ENCODE results near the gene NUDCD2. TPM values are rescaled to one million over a fixed set of nuclear protein-coding genes. Genes with fewer than 3 reads are reported as not detected.
"Not testable (repeated sequence)": the region's sequence is repeated elsewhere in the genome, so short reads cannot be mapped to it uniquely, and the experiment has no call there.

NUDCD2 gene
- total RNA-seq, 1 experiment from 2014 or later, result 11.8 TPM

GRCh38 chr5:163426128-163426527 lies 33.8 kb downstream of the NUDCD2 start:
- DNase-seq (ENCODE audit: low read depth), result not testable (repeated sequence)

GRCh38 chr5:163424836-163425235 lies 35.1 kb downstream of the NUDCD2 start:
- no peak for DNase-seq (ENCODE audit: low read depth)

- not testable (repeated sequence) for DNase-seq (ENCODE audit: low read depth)
Measured at GRCh38 chr5:163415673-163416072, 44.2 kb downstream of the NUDCD2 start.

DNA sequence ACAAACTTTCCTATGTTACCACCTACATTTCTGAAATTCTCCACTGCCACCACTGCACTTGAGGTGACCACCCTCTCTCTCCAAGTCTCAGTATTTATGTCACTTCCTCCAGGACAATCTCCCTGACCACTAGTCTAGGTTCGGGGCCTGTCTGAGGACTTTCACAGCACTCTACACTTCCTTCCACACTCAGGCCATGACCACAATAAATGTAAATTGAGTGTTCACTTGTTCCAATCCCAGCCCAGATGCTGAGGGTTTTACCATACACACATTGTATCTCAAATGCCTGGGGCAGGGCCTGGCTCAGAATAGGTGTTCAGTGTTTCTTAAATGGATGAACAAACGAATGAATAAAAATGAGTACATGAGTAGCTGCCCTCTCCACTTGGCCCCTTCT lies 49.4 kb downstream of the NUDCD2 start:
- DNase-seq (ENCODE audit: low read depth), result no peak

DNA sequence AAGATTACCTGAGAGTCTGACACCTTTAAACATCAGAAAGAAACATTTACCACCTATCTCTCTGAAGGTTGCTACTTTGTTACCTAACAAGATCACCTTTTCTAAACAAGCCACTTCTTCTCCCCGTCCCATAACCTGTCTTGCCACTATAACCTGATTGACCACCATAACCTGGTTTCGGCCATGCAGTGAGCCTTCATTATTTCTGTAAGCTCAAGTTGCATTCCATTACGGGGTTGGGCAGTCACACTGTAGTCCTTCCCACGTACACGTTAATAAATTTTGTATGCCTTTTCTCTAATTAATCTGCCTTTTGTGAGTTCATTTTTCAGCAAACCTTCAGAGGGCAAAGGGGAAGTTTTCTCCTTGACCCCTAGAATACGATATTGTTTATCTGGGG lies 50.5 kb downstream of the NUDCD2 start:
- no peak for DNase-seq (ENCODE audit: low read depth)

DNA sequence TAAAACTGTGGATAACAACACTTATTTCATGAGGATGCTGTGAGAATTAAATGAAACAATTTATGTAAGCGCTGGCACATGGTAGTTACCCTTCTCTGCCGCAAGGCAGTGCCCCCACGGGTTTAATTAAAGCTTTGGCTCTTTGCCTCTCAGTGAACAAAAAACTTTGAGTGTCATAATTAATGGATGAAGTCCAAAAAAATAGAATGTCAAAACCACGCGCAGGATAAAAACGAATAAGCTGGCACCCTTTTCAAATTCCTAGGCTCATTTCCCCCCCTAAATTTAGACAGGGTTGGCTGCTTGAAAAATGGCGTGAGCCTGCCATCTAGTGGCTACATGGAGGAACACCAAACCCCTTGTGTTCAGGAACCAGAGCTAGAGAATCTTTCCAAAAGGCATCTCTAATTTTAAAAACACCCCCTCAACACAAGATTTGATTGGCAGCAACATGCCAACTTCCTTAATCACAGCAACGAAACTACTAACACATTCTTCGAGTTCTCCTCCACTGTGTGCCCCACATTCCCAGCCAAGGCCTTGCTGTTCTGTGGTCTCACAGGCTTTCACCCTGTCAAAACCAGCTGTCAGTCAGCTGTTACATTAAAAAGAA lies 51.5 kb downstream of the NUDCD2 start:
- peak; percentile 52 for DNase-seq (ENCODE audit: low read depth)

DNA sequence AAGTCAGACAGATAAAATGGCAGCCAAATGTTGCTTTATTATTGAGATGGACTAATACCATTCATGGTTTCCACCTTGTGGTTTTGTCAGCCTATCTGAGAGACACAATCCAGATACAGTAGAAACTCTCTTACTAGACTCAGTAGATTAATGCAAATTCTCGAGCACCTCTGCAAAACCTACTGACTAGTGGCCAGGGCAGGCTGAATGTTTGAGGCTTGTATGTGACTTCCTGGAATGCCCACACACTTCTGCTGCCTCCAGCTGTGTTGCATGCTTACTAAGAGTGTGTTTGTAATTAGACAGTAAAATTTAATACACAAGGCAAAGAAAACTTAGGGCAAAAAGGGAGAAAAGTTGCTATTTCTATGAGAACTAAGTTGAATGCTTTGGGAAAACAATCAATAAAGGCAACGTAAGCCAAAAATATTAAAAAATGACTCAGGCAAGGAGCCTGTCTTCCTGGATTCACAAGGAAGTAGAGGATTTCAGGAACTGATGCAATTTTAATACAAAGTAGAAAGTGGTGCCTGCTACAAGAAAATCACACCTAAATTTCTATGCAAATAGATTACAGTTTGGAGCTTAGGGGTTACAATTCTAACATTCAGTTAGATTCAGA lies 52.8 kb downstream of the NUDCD2 start:
- peak; percentile 35 for DNase-seq (ENCODE audit: low read depth)

DNA sequence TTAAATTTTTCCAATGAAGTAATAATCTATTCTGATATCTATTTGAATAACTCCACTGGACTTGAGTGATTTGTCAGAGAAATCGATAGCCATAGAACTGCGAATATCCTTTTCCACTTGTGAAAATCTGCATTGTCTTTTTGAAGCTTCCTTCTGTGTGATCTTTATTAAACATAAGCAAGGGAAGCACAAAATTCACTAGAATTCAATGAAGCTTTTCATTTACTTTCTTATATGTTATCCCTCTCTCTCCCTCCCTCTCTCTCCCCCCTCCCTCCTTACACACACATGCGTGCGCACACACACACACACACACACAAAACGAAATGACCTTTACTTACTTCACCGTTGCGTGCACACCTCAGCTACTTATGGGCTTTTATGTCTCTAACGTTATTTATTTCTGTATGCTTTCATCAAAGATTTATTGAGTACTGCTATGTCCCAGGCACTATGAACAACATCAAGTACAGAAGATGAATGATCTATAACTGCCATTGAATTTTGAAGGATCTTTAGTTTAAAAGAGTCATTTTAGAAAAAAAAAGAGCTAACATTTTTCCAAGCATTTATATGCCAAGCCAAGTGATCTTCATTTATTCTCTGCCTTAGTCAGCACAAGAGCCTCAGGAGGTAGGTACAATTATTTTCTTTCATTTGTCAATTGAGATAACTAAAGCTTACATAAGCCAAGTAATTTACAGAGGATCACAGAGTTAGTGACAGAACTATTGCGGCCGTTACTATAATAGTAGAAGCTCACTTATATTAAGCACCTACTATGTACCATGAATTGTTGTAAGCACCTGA lies 55.3 kb downstream of the NUDCD2 start:
- no peak for DNase-seq (ENCODE audit: low read depth)

DNA sequence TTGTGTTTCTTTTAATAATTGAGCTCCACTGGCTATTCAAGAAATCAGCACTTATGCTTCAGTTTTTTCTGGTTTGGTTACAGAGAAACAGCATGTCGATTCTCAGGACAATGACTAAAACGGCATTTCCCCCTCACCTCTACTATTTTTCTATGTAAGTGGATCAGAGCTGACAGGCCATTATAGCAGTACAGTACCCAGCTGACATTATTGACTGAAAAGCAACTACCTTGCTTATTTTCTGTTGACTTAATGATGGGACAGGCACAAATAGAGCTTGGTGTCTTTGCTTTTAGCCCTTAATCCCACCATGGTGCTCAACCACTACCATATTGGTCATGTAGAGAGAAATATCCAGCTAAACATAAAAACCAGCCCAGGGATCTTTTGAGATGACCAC lies 57.9 kb downstream of the NUDCD2 start:
- DNase-seq (ENCODE audit: low read depth), result no peak

- peak; percentile 4 for DNase-seq (ENCODE audit: low read depth)
Measured at GRCh38 chr5:163401271-163401670, 58.6 kb downstream of the NUDCD2 start.

- DNase-seq (ENCODE audit: low read depth), result no peak
Measured at GRCh38 chr5:163399923-163400322, 60.0 kb downstream of the NUDCD2 start.

GRCh38 chr5:163397354-163397753 lies 62.5 kb downstream of the NUDCD2 start:
- no peak for DNase-seq (ENCODE audit: low read depth)

DNA sequence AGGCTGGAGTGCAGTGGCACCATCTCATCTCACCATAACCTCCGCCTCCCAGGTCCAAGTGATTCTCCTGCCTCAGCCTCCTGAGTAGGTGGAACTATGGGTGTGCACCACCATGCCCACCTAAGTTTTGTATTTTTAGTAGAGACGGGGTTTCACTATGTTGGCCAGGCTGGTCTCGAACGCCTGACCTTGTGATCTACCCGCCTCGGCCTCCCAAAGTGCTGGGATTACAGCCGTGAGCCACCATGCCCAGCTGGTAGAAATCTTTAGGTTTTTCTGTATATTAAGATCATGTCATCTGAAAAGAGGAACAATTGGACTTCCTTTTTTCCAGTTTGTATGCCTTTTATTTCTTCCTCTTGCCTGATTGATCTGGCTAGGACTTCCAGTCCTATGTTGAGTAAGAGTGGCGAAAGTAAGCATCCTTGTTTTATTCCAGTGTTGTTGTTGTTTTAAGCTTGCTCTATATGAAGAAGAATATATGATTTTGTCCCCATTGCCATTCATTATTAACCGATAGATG lies 63.0 kb downstream of the NUDCD2 start:
- not testable (repeated sequence) for DNase-seq (ENCODE audit: low read depth)

Other genes starting within 250 kb of the NUDCD2 start
- 98.1 and 110 TPM in 2 replicates for gene CCNG1, start 22.5 kb downstream of the NUDCD2 start, total RNA-seq (2014; rRNA removed; shearing (Covaris generic))
- 57.0 and 74.7 TPM in 2 replicates for gene HMMR, start 530 bp upstream of the NUDCD2 start, total RNA-seq (2014; rRNA removed; shearing (Covaris generic))
- gene MAT2B, start 45.5 kb upstream of the NUDCD2 start, total RNA-seq (2014; rRNA removed; shearing (Covaris generic)), result 75.0 and 76.3 TPM in 2 replicates